H9 (cell line): ENCODE results near the gene THSD7A. TPM values are rescaled to one million over a fixed set of nuclear protein-coding genes. Genes with fewer than 3 reads are reported as not detected.

ENCODE experiments used
- DNase-seq: peaks from one replicate; pipeline ENCODE4 v3.0.0-alpha.2; 2017
- H2AFZ ChIP-seq: one replicate; pipeline ENCODE4 v1.6.1; 2013; ENCODE audit warnings: mild to moderate bottlenecking, low read length, control low read depth, moderate library complexity
- H2AK5ac ChIP-seq: 2 replicates; pipeline ENCODE4 v1.6.1; 2013; ENCODE audit warnings: low read length, control low read depth, mixed read lengths; ENCODE audit not compliant: insufficient read length
- H2BK120ac ChIP-seq: one replicate; pipeline ENCODE4 v1.6.1; 2013; ENCODE audit warnings: low read depth, mild to moderate bottlenecking, low read length, control low read depth, inconsistent platforms; ENCODE audit not compliant: poor library complexity, severe bottlenecking
- H2BK12ac ChIP-seq: 2 replicates; pipeline ENCODE4 v1.6.1; 2013; ENCODE audit warnings: low read length, control low read depth, mixed read lengths, low read depth; ENCODE audit not compliant: insufficient read length
- H2BK15ac ChIP-seq: 2 replicates; pipeline ENCODE4 v1.6.1; 2013; ENCODE audit warnings: low read depth, low read length, control low read depth
- H2BK20ac ChIP-seq: one replicate; pipeline ENCODE4 v1.6.1; 2013; ENCODE audit warnings: low read depth, mild to moderate bottlenecking, low read length, control low read depth, inconsistent platforms; ENCODE audit not compliant: poor library complexity, severe bottlenecking
- H2BK5ac ChIP-seq: 2 replicates; pipeline ENCODE4 v1.6.1; 2013; ENCODE audit warnings: low read length, control low read depth, mixed read lengths; ENCODE audit not compliant: insufficient read length
- H3K14ac ChIP-seq: 2 replicates; pipeline ENCODE4 v1.6.1; 2013; ENCODE audit warnings: low read length, control low read depth; ENCODE audit not compliant: insufficient read depth
- H3K18ac ChIP-seq: 2 replicates; pipeline ENCODE4 v1.6.1; 2013; ENCODE audit warnings: low read depth, mild to moderate bottlenecking, mixed read lengths, low read length, control low read depth; ENCODE audit not compliant: insufficient read length
- H3K23ac ChIP-seq: 2 replicates; pipeline ENCODE4 v1.6.1; 2013; ENCODE audit warnings: low read length, control low read depth, mixed read lengths, low read depth; ENCODE audit not compliant: insufficient read length
- H3K23me2 ChIP-seq: 2 replicates; pipeline ENCODE4 v1.6.1; 2013; ENCODE audit warnings: low read depth, mild to moderate bottlenecking, mixed read lengths, low read length, control low read depth; ENCODE audit not compliant: insufficient read length, poor library complexity, severe bottlenecking
- H3K27ac ChIP-seq: 2 replicates; pipeline ENCODE4 v1.5.1; 2013; ENCODE audit warnings: low read length, control low read depth, mixed read lengths, low read depth; ENCODE audit not compliant: insufficient read length
- H3K27me3 ChIP-seq: 2 replicates; pipeline ENCODE4 v1.6.1; 2013; ENCODE audit warnings: low read length, control low read depth, inconsistent platforms; ENCODE audit not compliant: insufficient read depth
- H3K4ac ChIP-seq: 2 replicates; pipeline ENCODE4 v1.6.1; 2013; ENCODE audit warnings: low read depth, mild to moderate bottlenecking, control low read depth, inconsistent platforms, low read length, moderate library complexity
- H3K4me1 ChIP-seq: 2 replicates; pipeline ENCODE4 v1.6.1; 2013; ENCODE audit warnings: low read length, control low read depth, inconsistent platforms; ENCODE audit not compliant: insufficient read depth
- H3K4me2 ChIP-seq: 2 replicates; pipeline ENCODE4 v1.6.1; 2013; ENCODE audit warnings: low read length, control low read depth, mixed read lengths; ENCODE audit not compliant: insufficient read length, insufficient read depth
- H3K56ac ChIP-seq: 2 replicates; pipeline ENCODE4 v1.6.1; 2013; ENCODE audit warnings: low read depth, mild to moderate bottlenecking, mixed read lengths, low read length, control low read depth; ENCODE audit not compliant: insufficient read length
- H3K79me1 ChIP-seq: 2 replicates; pipeline ENCODE4 v1.6.1; 2013; ENCODE audit warnings: low read depth, mild to moderate bottlenecking, moderate library complexity, low read length, control low read depth, inconsistent platforms; ENCODE audit not compliant: insufficient read depth, poor library complexity, severe bottlenecking
- H3K79me2 ChIP-seq: 2 replicates; pipeline ENCODE4 v1.6.1; 2013; ENCODE audit warnings: low read length, control low read depth, inconsistent platforms; ENCODE audit not compliant: insufficient read depth
- H3K9ac ChIP-seq: 2 replicates; pipeline ENCODE4 v1.6.1; 2013; ENCODE audit warnings: low read length, control low read depth, mixed read lengths; ENCODE audit not compliant: insufficient read length; ENCODE audit errors: extremely low read depth
- H3K9me3 ChIP-seq: one replicate; pipeline ENCODE4 v1.6.1; 2013; ENCODE audit warnings: low read depth, low read length, inconsistent platforms; ENCODE audit not compliant: control insufficient read depth
- H3T11ph ChIP-seq: one replicate; pipeline ENCODE4 v1.6.1; 2013; ENCODE audit warnings: mild to moderate bottlenecking, low read length, control low read depth, inconsistent platforms
- H4K20me1 ChIP-seq: one replicate; pipeline ENCODE4 v1.6.1; 2013; ENCODE audit not compliant: control insufficient read depth, insufficient read length, insufficient read depth
- H4K5ac ChIP-seq: 2 replicates; pipeline ENCODE4 v1.6.1; 2013; ENCODE audit warnings: low read depth, mild to moderate bottlenecking, mixed read lengths, low read length, control low read depth; ENCODE audit not compliant: insufficient read length
- H4K8ac ChIP-seq: replicated peaks from 2 replicates; pipeline ENCODE4 v1.6.1; 2013; ENCODE audit warnings: low read length, control low read depth, mixed read lengths, low read depth; ENCODE audit not compliant: insufficient read length
- H4K91ac ChIP-seq: 2 replicates; pipeline ENCODE4 v1.6.1; 2013; ENCODE audit warnings: low read depth, mild to moderate bottlenecking, moderate library complexity, mixed read lengths, low read length, control low read depth; ENCODE audit not compliant: insufficient read length
- H3K27ac Mint-ChIP-seq, 3 experiments: 2 replicates in 2 of 3; 3 replicates in 1 of 3; pipeline ENCODE4 v1.8.0; 2020 to 2021; ENCODE audit warnings: mixed read lengths in 3 of 3, mild to moderate bottlenecking in 1 of 3, moderate library complexity in 1 of 3
- H3K27me3 Mint-ChIP-seq: 2 replicates; pipeline ENCODE4 v1.8.0; 2021; ENCODE audit warnings: low read depth, mild to moderate bottlenecking, moderate library complexity, mixed read lengths
- H3K36me3 Mint-ChIP-seq, 3 experiments: 2 replicates in 2 of 3; 3 replicates in 1 of 3; pipeline ENCODE4 v1.8.0; 2020 to 2021; ENCODE audit warnings: low read depth in 3 of 3, mixed read lengths in 3 of 3; ENCODE audit not compliant: insufficient read depth in 1 of 3
- H3K4me1 Mint-ChIP-seq, 2 experiments: 2 replicates each; pipeline ENCODE4 v1.8.0; 2020; ENCODE audit warnings: mixed read lengths in 2 of 2
- H3K4me3 Mint-ChIP-seq, 2 experiments: 2 replicates in 1 of 2; 3 replicates in 1 of 2; pipeline ENCODE4 v1.8.0; 2020 to 2021; ENCODE audit warnings: mild to moderate bottlenecking in 2 of 2, mixed read lengths in 2 of 2, moderate library complexity in 1 of 2
- H3K9me3 Mint-ChIP-seq, 2 experiments: 2 replicates in 1 of 2; 3 replicates in 1 of 2; pipeline ENCODE4 v1.8.0; 2020; ENCODE audit warnings: mild to moderate bottlenecking in 2 of 2, mixed read lengths in 2 of 2, moderate library complexity in 1 of 2
- total RNA-seq: library from RNA; stranded (reverse); gene quantifications from 2 replicates; pipeline ENCODE4 v1.2.1, GENCODE V29; 2021
- TF ChIP-seq, protein P1 (sequence below): fragments of 200-600 bp; sonication (generic); conservative IDR thresholded peaks from 3 replicates; pipeline ENCODE4 v1.8.0; 2021; ENCODE audit warnings: antibody characterized with exemption, mild to moderate bottlenecking

Gene THSD7A
- total RNA-seq, 1 experiment from 2014 or later, result 0.42 TPM

DNA sequence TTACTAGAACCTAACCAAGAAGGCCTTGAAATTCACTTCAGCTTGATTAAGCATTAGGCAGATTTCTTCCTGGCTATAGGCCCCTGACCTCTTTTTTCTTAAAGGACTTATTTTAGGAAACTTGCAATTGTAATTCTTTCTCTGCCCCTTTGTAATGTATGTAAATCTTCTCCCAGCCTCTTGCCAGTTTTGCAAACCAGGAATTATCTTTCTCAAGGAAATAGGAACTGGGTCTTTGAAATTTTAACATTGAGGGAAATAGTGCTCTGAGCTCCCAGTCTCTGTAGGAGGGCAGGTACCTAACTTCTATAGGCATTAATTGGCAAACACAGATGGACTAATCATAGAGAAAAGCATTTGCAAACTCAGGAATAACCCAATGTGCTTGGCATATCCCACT is 342.7 kb downstream of the THSD7A start:
- Histone ChIP-seq H4K5ac (no peak overlapping the region), H4K20me1 (no peaks in the 10 kb centered on the region), H3K79me2 (no peaks in the 10 kb centered on the region), H4K91ac (no peak overlapping the region), H3K23me2 (no peaks in the 10 kb centered on the region), H3K27me3 (no peaks in the 10 kb centered on the region), H2BK20ac (no peak overlapping the region), H3K27ac (no peak overlapping the region), H2BK15ac (no peak overlapping the region), H3K79me1 (no peaks in the 10 kb centered on the region), H3T11ph (no peak overlapping the region), H3K4me1 (peaks cover 8% of the 10 kb centered on the region), H3K56ac (no peak overlapping the region), H2BK5ac (no peak overlapping the region), H2AFZ (no peak overlapping the region), H3K14ac (no peak overlapping the region), H3K4ac (no peak overlapping the region), H3K4me2 (no peak overlapping the region), H3K18ac (no peak overlapping the region), H2AK5ac (no peak overlapping the region), H3K9me3 (no peaks in the 10 kb centered on the region), H2BK120ac (no peak overlapping the region), H2BK12ac (no peak overlapping the region), H4K8ac (no peak overlapping the region), H3K9ac (no peak overlapping the region), H3K23ac (no peak overlapping the region)
- Mint-ChIP-seq H3K9me3 (peaks cover 6 to 9% of the 10 kb centered on the region in 2 experiments; a peak in 4 of 5 replicates), H3K4me1 (peaks cover 22 to 28% of the 10 kb centered on the region in 2 experiments), H3K27me3 (peaks cover 11% of the 10 kb centered on the region), H3K36me3 (peaks cover 0 to 17% (median 11%) of the 10 kb centered on the region in 3 experiments; a peak in 5 of 7 replicates), H3K4me3 (no peak overlapping the region), H3K27ac (no peak overlapping the region; a peak in 2 of 7 replicates)
- TF ChIP-seq, protein P1, sequence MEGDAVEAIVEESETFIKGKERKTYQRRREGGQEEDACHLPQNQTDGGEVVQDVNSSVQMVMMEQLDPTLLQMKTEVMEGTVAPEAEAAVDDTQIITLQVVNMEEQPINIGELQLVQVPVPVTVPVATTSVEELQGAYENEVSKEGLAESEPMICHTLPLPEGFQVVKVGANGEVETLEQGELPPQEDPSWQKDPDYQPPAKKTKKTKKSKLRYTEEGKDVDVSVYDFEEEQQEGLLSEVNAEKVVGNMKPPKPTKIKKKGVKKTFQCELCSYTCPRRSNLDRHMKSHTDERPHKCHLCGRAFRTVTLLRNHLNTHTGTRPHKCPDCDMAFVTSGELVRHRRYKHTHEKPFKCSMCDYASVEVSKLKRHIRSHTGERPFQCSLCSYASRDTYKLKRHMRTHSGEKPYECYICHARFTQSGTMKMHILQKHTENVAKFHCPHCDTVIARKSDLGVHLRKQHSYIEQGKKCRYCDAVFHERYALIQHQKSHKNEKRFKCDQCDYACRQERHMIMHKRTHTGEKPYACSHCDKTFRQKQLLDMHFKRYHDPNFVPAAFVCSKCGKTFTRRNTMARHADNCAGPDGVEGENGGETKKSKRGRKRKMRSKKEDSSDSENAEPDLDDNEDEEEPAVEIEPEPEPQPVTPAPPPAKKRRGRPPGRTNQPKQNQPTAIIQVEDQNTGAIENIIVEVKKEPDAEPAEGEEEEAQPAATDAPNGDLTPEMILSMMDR, result no peak
- no peak for DNase-seq
